Psoas muscle (tissue), 8 donors: ENCODE results near the gene TMEM266. TPM values are rescaled to one million over a fixed set of nuclear protein-coding genes. Genes with fewer than 3 reads are reported as not detected.

Experiments used
- ATAC-seq, 4 donors: fragments of 200-7000 bp; cut with Tn5 transposase; one replicate each; pipeline ENCODE4 v1.9.1; 2020; ENCODE audit warnings: moderate library complexity in 3 of 4, mild to moderate bottlenecking in 2 of 4
- DNase-seq, 2 donors: peaks; one replicate each; pipeline ENCODE4 v3.0.0-alpha.2; 2020
- H3K27ac ChIP-seq: fragments of 200-600 bp; one replicate; pipeline ENCODE4 v1.8.0; 2022
- H3K27me3 ChIP-seq, 3 donors: fragments of 200-600 bp in 1 of 3; one replicate each; pipeline versions ENCODE4 v1.6.1 to v1.8.0; 2013 to 2022; ENCODE audit warnings: low read length in 2 of 3, mild to moderate bottlenecking in 2 of 3, moderate library complexity in 1 of 3; ENCODE audit not compliant: insufficient read depth in 3 of 3
- H3K36me3 ChIP-seq, 2 donors: fragments of 200-600 bp in 1 of 2; one replicate each; pipeline versions ENCODE4 v1.6.1 to v1.8.0; 2013 to 2022; ENCODE audit warnings: low read depth in 1 of 2, mild to moderate bottlenecking in 1 of 2, moderate library complexity in 1 of 2; ENCODE audit not compliant: insufficient read depth in 1 of 2
- H3K4me1 ChIP-seq: fragments of 200-600 bp; one replicate; pipeline ENCODE4 v1.8.0; 2022
- H3K4me3 ChIP-seq: fragments of 200-600 bp; one replicate; pipeline ENCODE4 v1.8.0; 2022; ENCODE audit warnings: mild to moderate bottlenecking
- H3K9me3 ChIP-seq: fragments of 200-600 bp; one replicate; pipeline ENCODE4 v1.8.0; 2022
- CTCF ChIP-seq: fragments of 200-600 bp; IDR thresholded peaks from one replicate; pipeline ENCODE4 v1.8.0; 2022; ENCODE audit warnings: antibody characterized with exemption
- whole genome bisulfite sequencing, 3 donors: extraction: QIAGEN DNeasy Blood & Tissue Kit; methylation state at CpG; one replicate each; pipeline versions ENCODE4 v1.1.6 to v1.1.7; 2013; 5-methylcytosine and 5-hydroxymethylcytosine counted together
- intact Hi-C, 2 donors: fragments of 100-400 bp; cut with DNase I; formaldehyde crosslinking; loops; one replicate each; pipeline versions ENCODE4 v1.11.0 to v1.14.2; 2022
- polyA plus RNA-seq, 3 donors: library from polyadenylated mRNA; stranded (reverse); fragments of 200-250 nt; gene quantifications; one replicate each; pipeline ENCODE4 v1.2.3, GENCODE V29; 2013
- total RNA-seq, 4 donors: library from RNA; stranded (reverse); fragmentation: NEBNext Ultra II Directional in 2 of 4; extraction: Animal tissue kit (Norgen Biotek cat#: 25700) in 2 of 4; gene quantifications; one replicate each; pipeline versions ENCODE4 v1.2.1 to v1.2.4, GENCODE V29; 2021 to 2023
- donor health status: healthy with polysubstance abuse.
- donor health status: DM: no; HTN: no; CAD: no; lungs with moderate emphysema.
- donor health status: Bipolar disorder and iron deficiency.
- donor health status: healthy.
- donor health status: DM: yes; HTN: yes; CAD: no.
- donor health status: DM: no; HTN: no; CAD: no.
- donor health status: DM: no; HTN: no; CAD: no.
- donor health status: DM: yes; HTN: yes; CAD: no.

Gene TMEM266
- total and polyA plus RNA-seq, 7 donors, result 0.87 to 12.1 (median 5.6) TPM

GRCh38 chr15:76098685-76099084 is 38.9 kb downstream of the TMEM266 start:
- TF ChIP-seq CTCF, result no peak
- DNase-seq, result no peak
- intact Hi-C loops, result no loop called here
- no peaks in the 10 kb centered on the region for H3K4me1 ChIP-seq
- H3K4me3 ChIP-seq, result no peak overlapping the region
- ATAC-seq, result peak in 1 of 4 donors; percentile 61
- no peaks in the 10 kb centered on the region for H3K9me3 ChIP-seq
- 31 to 34% (median 32%) methylated on average over 3 of the region's 3 CpGs for WGBS, 3 donors
- no peaks in the 10 kb centered on the region for H3K36me3 ChIP-seq
- no peak overlapping the region for H3K27ac ChIP-seq
- no peaks in the 10 kb centered on the region for H3K27me3 ChIP-seq

DNA sequence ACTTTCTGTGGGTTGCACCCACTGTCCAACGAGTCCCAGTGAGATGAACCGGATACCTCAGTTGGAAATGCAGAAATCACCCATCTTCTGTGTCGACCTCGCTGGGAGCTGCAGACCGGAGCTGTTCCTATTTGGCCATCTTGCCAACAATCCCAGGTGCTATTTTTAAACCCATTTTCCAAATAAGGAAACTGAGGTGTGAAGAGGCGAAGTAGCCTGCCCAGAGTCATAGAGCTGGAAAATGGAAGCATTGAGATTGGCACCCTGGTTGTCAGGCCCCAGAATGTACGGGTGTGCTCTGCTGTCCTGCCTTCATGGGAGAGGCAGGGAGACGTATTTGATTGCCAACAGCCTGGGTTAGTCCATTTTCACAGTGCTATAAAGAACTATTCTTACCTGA is 39.6 kb downstream of the TMEM266 start:
- intact Hi-C loops, result no loop called here
- DNase-seq, result no peak

DNA sequence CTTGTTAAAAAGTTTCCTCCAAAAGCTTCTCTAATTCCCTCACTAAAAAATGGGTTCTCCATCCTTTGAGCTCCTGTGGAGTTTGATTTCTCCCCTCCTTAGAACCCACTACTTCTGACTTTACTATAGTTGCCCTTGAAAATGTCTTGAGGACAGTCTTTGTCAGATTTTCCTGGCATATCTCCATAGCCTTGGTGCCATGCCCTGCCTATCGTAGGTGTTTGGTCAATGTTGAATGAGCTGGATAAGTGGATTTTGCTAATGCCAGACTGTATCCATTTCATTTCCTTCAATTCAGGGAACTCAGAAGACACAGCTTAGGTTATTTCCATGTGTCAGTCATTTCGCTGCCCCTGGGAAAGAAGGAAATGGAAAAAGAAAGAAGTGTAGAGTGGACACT is 40.6 kb downstream of the TMEM266 start:
- TF ChIP-seq CTCF, result no peak
- Histone ChIP-seq H3K27me3 (no peaks in the 10 kb centered on the region), H3K4me3 (no peak overlapping the region), H3K4me1 (no peaks in the 10 kb centered on the region), H3K27ac (no peak overlapping the region), H3K9me3 (no peaks in the 10 kb centered on the region), H3K36me3 (no peaks in the 10 kb centered on the region)
- ATAC-seq (no peak), DNase-seq (no peak)
- intact Hi-C loops, result no loop called here
- 62 to 86% (median 63%) methylated on average over 2 of the region's 2 CpGs for WGBS, 3 donors

More for the DNA sequence above, 39.6 kb downstream of the TMEM266 start:
- no peak overlapping the region for H3K27ac ChIP-seq
- ATAC-seq, result peak in 2 of 4 donors; percentile 40 to 48
- no peaks in the 10 kb centered on the region for H3K27me3 ChIP-seq
- H3K36me3 ChIP-seq, result no peaks in the 10 kb centered on the region
- no peak overlapping the region for H3K4me3 ChIP-seq
- no peaks in the 10 kb centered on the region for H3K4me1 ChIP-seq
- no peaks in the 10 kb centered on the region for H3K9me3 ChIP-seq
- no peak for TF ChIP-seq CTCF
- WGBS, 3 donors, result 36 to 81% (median 47%) methylated on average over 8 of the region's 8 CpGs

DNA sequence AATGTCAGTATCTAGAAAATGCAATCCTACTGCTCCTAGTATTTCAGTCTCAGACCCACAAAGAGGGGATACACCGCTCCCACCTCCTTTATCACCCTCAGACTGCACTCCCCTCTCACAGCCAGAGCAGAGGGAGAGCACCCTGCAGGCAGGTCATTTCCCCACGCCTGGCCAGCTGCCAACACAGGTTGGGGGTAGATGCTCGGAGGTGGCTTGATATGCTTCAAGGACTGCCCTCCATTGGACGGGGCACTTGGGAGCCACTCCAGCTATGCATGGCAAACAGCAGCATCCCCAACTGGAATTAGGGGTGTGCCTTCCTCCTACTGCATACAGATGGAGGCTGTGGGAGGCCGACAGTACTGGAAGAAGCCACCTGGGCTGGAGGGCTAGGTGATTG is 41.9 kb downstream of the TMEM266 start:
- 71 to 83% (median 82%) methylated on average over 5 of the region's 5 CpGs for WGBS, 3 donors
- intact Hi-C loops, result no loop called here
- no peaks in the 10 kb centered on the region for H3K36me3 ChIP-seq

More for the DNA sequence above, 41.9 kb downstream of the TMEM266 start:
- no peaks in the 10 kb centered on the region for H3K9me3 ChIP-seq
- H3K27me3 ChIP-seq, result no peaks in the 10 kb centered on the region
- no peak for TF ChIP-seq CTCF
- H3K4me3 ChIP-seq, result no peak overlapping the region
- no peak for DNase-seq
- no peak overlapping the region for H3K27ac ChIP-seq
- H3K4me1 ChIP-seq, result no peaks in the 10 kb centered on the region
- ATAC-seq, result no peak
